Sigmoid colon (tissue), 7 donors: ENCODE measurements around the gene ZFYVE9. TPM values are rescaled to one million over a fixed set of nuclear protein-coding genes. Genes with fewer than 3 reads are reported as not detected.
"Not testable (repeated sequence)": the region's sequence is repeated elsewhere in the genome, so short reads cannot be mapped to it uniquely, and the experiment has no call there.

ENCODE experiments used
- DNase-seq: peaks from one replicate; pipeline ENCODE4 v3.0.0-alpha.2; 2019
- H3K27ac ChIP-seq, 4 donors: fragments of 200-600 bp; sonication (generic); one replicate each; pipeline ENCODE4 v1.5.1; 2016 to 2019; ENCODE audit warnings: mild to moderate bottlenecking in 1 of 4
- H3K27me3 ChIP-seq, 3 donors: fragments of 200-600 bp; sonication (generic); one replicate each; pipeline ENCODE4 v1.5.1; 2019; ENCODE audit warnings: mild to moderate bottlenecking in 1 of 3
- H3K36me3 ChIP-seq, 4 donors: fragments of 200-600 bp; sonication (generic); one replicate each; pipeline ENCODE4 v1.5.1; 2016 to 2019
- H3K4me1 ChIP-seq, 4 donors: fragments of 200-600 bp; sonication (generic); one replicate each; pipeline ENCODE4 v1.5.1; 2017 to 2019
- H3K4me3 ChIP-seq, 4 donors: fragments of 200-600 bp; sonication (generic); one replicate each; pipeline ENCODE4 v1.5.1; 2017 to 2019; ENCODE audit warnings: mild to moderate bottlenecking in 2 of 4, moderate library complexity in 1 of 4
- H3K9me3 ChIP-seq, 4 donors: fragments of 200-600 bp in 3 of 4; sonication (generic) in 3 of 4; one replicate each; pipeline versions ENCODE4 v1.5.1 to v1.6.1; 2013 to 2019
- CTCF ChIP-seq, 4 experiments: fragments of 450-650 bp in 3 of 4; fragments of 200-600 bp in 1 of 4; IDR thresholded peaks; one replicate each; pipeline ENCODE4 v1.5.1; 2016 to 2019; ENCODE audit warnings: antibody characterized with exemption in 4 of 4, mild to moderate bottlenecking in 3 of 4, moderate library complexity in 2 of 4
- EP300 ChIP-seq, 4 donors: sonication (generic); formaldehyde crosslinking; IDR thresholded peaks; one replicate each; pipeline ENCODE4 v1.6.1; 2017; ENCODE audit warnings: antibody characterized with exemption in 4 of 4
- POLR2A ChIP-seq, 2 donors: fragments of 450-650 bp; IDR thresholded peaks; one replicate each; pipeline ENCODE4 v1.6.1; 2016; ENCODE audit warnings: antibody characterized with exemption in 2 of 2, mild to moderate bottlenecking in 2 of 2, moderate library complexity in 2 of 2
- POLR2AphosphoS5 ChIP-seq, 4 donors: sonication (generic); formaldehyde crosslinking; IDR thresholded peaks; one replicate each; pipeline ENCODE4 v1.6.1; 2017; ENCODE audit warnings: antibody characterized with exemption in 4 of 4
- WGBS, 2 donors: extraction: QIAGEN DNeasy Blood & Tissue Kit; methylation state at CpG; one replicate each; pipeline ENCODE4 v1.1.7; 2013; 5-methylcytosine and 5-hydroxymethylcytosine counted together
- intact Hi-C: fragments of 100-400 bp; cut with DNase I; formaldehyde crosslinking; loops from one replicate; pipeline ENCODE4 v1.15.1; 2023
- polyA plus RNA-seq, 3 donors: library from polyadenylated mRNA; stranded (reverse); fragments of 200-250 nt; gene quantifications; one replicate each; pipeline ENCODE4 v1.2.3, GENCODE V29; 2013
- total RNA-seq, 4 donors: library from RNA; depleted of rRNA; stranded (reverse); fragments of >200 nt; gene quantifications; one replicate each; pipeline ENCODE4 v1.1.0, GENCODE V29; 2016
- donor health status: healthy with polysubstance abuse.
- donor health status: Bipolar disorder and iron deficiency.
- donor health status: healthy.

The ZFYVE9 gene
- total and polyA plus RNA-seq, 7 donors, result 4.7 to 36.3 (median 25.9) TPM

GRCh38 chr1:52142220-52143183 is 613 bp downstream of the ZFYVE9 start:
- Histone ChIP-seq H3K9me3 (no peaks in the 10 kb centered on the region), H3K4me1 (peaks cover 0 to 43% (median 25%) of the 10 kb centered on the region in 4 donors), H3K4me3 (peak overlapping the region; percentile 78 to 97 (median 94)), H3K36me3 (no peaks in the 10 kb centered on the region), H3K27me3 (no peaks in the 10 kb centered on the region), H3K27ac (peak overlapping the region; percentile 96 to 99 (median 98))
- WGBS, 2 donors, result 1 to 2% methylated on average over 80 of the region's 80 CpGs
- intact Hi-C loops, result loop anchor here (1.0 to 10.0 kb wide), 4 partner anchors 85 to 262 kb away; partner anchors contain the start of genes BTF3L4, CC2D1B, ORC1 and PRPF38A
- no peak for TF ChIP-seq POLR2A (IDR thresholded peaks at IDR 0.05)
- TF ChIP-seq EP300 (IDR thresholded peaks at IDR 0.05), result no peak
- TF ChIP-seq POLR2AphosphoS5 (IDR thresholded peaks at IDR 0.05), result no peak
- no peak for TF ChIP-seq CTCF (IDR thresholded peaks at IDR 0.05)
- peak; percentile 76 for DNase-seq

GRCh38 chr1:52145137-52145536 is 3.2 kb downstream of the ZFYVE9 start:
- Histone ChIP-seq H3K4me3 (no peak overlapping the region), H3K27me3 (no peaks in the 10 kb centered on the region), H3K36me3 (no peaks in the 10 kb centered on the region), H3K9me3 (no peaks in the 10 kb centered on the region), H3K4me1 (peaks cover 0 to 56% (median 27%) of the 10 kb centered on the region in 4 donors), H3K27ac (peak overlapping the region in 1 of 4 donors; percentile 98)
- intact Hi-C loops, result loop anchor here (10.0 kb wide), 1 partner anchor 260 kb away; the partner anchor contains the start of genes ORC1 and PRPF38A
- DNase-seq, result no peak
- no peak for TF ChIP-seq POLR2AphosphoS5 (IDR thresholded peaks at IDR 0.05)
- no peak for TF ChIP-seq CTCF (IDR thresholded peaks at IDR 0.05)
- TF ChIP-seq POLR2A (IDR thresholded peaks at IDR 0.05), result no peak
- TF ChIP-seq EP300 (IDR thresholded peaks at IDR 0.05), result no peak
- 15 to 58% methylated on average over 2 of the region's 2 CpGs for WGBS, 2 donors

DNA sequence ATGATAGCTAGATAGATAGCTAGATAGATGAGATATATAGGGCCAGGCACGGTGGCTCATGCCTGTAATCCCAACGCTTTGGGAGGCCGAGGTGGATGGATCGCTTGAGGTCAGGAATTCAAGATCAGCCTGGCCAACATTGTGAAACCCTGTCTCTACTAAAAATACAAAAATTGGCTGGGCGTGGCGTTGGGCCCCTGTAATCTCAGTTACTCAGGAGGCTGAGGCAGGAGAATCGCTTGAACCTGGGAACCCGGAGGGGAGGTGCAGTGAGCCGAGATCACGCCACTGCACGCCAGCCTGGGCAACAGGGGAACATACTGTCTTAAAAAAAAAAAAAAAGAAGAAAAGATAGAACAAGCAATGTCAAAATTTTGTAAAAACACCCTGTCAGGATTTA is 8.6 kb downstream of the ZFYVE9 start:
- 93 to 94% methylated on average over 11 of the region's 11 CpGs for WGBS, 2 donors
- Histone ChIP-seq H3K4me1 (peaks cover 0 to 54% (median 26%) of the 10 kb centered on the region in 4 donors), H3K27ac (peak overlapping the region in 2 of 4 donors; percentile 1 to 70)
- H3K36me3 ChIP-seq, DNase-seq, H3K27me3 ChIP-seq, H3K4me3 ChIP-seq, intact Hi-C loops, H3K9me3 ChIP-seq: not testable (repeated sequence)

DNA sequence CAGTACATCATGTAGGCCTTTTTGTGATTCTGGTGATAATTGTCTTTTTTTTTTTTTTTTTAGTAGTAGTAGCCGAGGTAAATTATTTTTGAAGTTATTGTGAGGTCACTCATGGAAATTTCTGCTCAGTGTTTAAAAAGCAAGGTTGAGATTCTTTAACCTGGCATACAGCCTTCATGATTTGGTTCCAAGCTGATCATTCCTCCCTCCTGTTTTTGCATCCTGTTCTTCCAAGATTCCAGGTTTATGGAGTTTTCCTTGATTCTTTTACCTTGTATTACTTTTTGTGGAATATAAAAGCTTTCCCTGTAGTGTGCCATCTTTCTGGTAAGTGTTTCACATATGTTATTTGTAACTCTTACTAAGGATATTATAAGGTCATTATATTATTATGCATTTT is 9.1 kb downstream of the ZFYVE9 start:
- Histone ChIP-seq H3K27ac (peak overlapping the region in 2 of 4 donors; percentile 1 to 70), H3K27me3 (no peaks in the 10 kb centered on the region), H3K4me1 (peaks cover 0 to 50% (median 25%) of the 10 kb centered on the region in 4 donors), H3K9me3 (no peaks in the 10 kb centered on the region), H3K4me3 (no peak overlapping the region), H3K36me3 (no peaks in the 10 kb centered on the region)
- WGBS, 2 donors, result 63 to 68% methylated on average over 1 of the region's 1 CpG
- DNase-seq, result no peak
- intact Hi-C loops, result no loop called here
- TF ChIP-seq POLR2A (IDR thresholded peaks at IDR 0.05) (no peak), EP300 (IDR thresholded peaks at IDR 0.05) (no peak), POLR2AphosphoS5 (IDR thresholded peaks at IDR 0.05) (no peak)

- H3K9me3 ChIP-seq, result no peaks in the 10 kb centered on the region
- H3K27me3 ChIP-seq, result no peaks in the 10 kb centered on the region
- TF ChIP-seq POLR2AphosphoS5 (IDR thresholded peaks at IDR 0.05) (no peak), POLR2A (IDR thresholded peaks at IDR 0.05) (no peak)
- H3K4me1 ChIP-seq, result peaks cover 0 to 42% (median 25%) of the 10 kb centered on the region in 4 donors
- peak overlapping the region in 1 of 4 donors; percentile 26 for H3K27ac ChIP-seq
- no peaks in the 10 kb centered on the region for H3K36me3 ChIP-seq
- intact Hi-C loops, result no loop called here
- no peak for DNase-seq
- 89 to 95% methylated on average over 2 of the region's 2 CpGs for WGBS, 2 donors
- no peak overlapping the region for H3K4me3 ChIP-seq
Observed at GRCh38 chr1:52152572-52152971, 10.7 kb downstream of the ZFYVE9 start.

DNA sequence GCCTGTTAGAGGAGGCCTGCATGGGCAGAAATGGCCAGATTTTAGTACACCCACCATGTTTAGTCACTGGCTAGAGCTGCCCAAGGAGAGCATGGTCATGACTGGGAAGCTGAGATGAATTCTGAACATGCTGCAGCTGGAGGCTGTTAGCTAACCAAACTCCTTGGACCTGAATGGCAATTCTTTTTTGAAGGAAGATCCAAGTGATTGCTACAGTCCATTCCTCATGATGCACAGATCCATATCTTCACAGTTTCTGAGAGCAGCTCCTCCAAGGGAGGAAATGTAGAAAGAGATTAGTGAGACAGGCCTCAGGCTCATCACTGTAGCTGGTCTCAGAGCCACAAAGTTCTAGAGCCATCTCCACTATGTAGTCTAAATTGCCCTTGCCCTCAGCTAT is 11.1 kb downstream of the ZFYVE9 start:
- Histone ChIP-seq H3K9me3 (no peaks in the 10 kb centered on the region), H3K4me1 (peaks cover 0 to 42% (median 30%) of the 10 kb centered on the region in 4 donors), H3K27ac (peak overlapping the region in 1 of 4 donors; percentile 26), H3K27me3 (no peaks in the 10 kb centered on the region), H3K4me3 (no peak overlapping the region), H3K36me3 (no peaks in the 10 kb centered on the region)
- TF ChIP-seq POLR2A (IDR thresholded peaks at IDR 0.05) (no peak), CTCF (IDR thresholded peaks at IDR 0.05) (no peak), EP300 (IDR thresholded peaks at IDR 0.05) (no peak), POLR2AphosphoS5 (IDR thresholded peaks at IDR 0.05) (no peak)
- DNase-seq, result no peak
- intact Hi-C loops, result no loop called here
